IMR-90 (cell line): ENCODE measurements around the gene HSBP1L1. TPM values are rescaled to one million over a fixed set of nuclear protein-coding genes. Genes with fewer than 3 reads are reported as not detected.
A peak's percentile ranks its signal among the peaks of the same experiment; 100 is the strongest.

Experiments
- ATAC-seq: fragments of 200-7000 bp; cut with Tn5 transposase; 2 replicates; pipeline ENCODE4 v1.9.1; 2020; ENCODE audit warnings: low read depth, mild to moderate bottlenecking, moderate library complexity
- BruUV-seq: library from RNA; stranded (reverse); fragments of 400-500 nt; replicated peaks from 2 replicates; lab custom pipeline; 2021; lab: Mats Ljungman, UMichigan
- CTCF ChIA-PET: fragments of 300-600 bp; formaldehyde crosslinking; extraction: SDS; loops from one replicate; lab custom pipeline; 2021; ENCODE audit warnings: antibody characterized with exemption; lab: Yijun Ruan, JAX
- POLR2A ChIA-PET: fragments of 300-600 bp; sonication (Branson Sonifier 250); formaldehyde crosslinking; loops from one replicate; lab custom pipeline; 2022; ENCODE audit warnings: antibody characterized with exemption; ENCODE audit not compliant: unreplicated experiment; lab: Charles Lee
- DNase-seq: peaks from one replicate; pipeline ENCODE4 v3.0.0; 2013
- H2AFZ ChIP-seq: replicated peaks from 2 replicates; pipeline ENCODE3; 2013; ENCODE audit warnings: low read length, mild to moderate bottlenecking; ENCODE audit not compliant: poor library complexity
- H2AK5ac ChIP-seq: 2 replicates; pipeline ENCODE4 v1.6.1; 2013; ENCODE audit warnings: low read depth, low read length, inconsistent platforms
- H2AK9ac ChIP-seq: replicated peaks from 2 replicates; pipeline ENCODE3; 2013; ENCODE audit warnings: mild to moderate bottlenecking, low read depth, low read length, moderate library complexity; ENCODE audit not compliant: poor library complexity
- H2BK120ac ChIP-seq: 2 replicates; pipeline ENCODE4 v1.6.1; 2013; ENCODE audit warnings: low read depth, low read length, inconsistent platforms
- H2BK15ac ChIP-seq: 3 replicates; pipeline ENCODE4 v1.6.1; 2013; ENCODE audit warnings: low read depth, low read length, inconsistent platforms
- H2BK20ac ChIP-seq: 2 replicates; pipeline ENCODE4 v1.6.1; 2013; ENCODE audit warnings: low read depth, mild to moderate bottlenecking, inconsistent platforms, low read length, moderate library complexity
- H2BK5ac ChIP-seq: 2 replicates; pipeline ENCODE4 v1.6.1; 2013; ENCODE audit warnings: mild to moderate bottlenecking, low read depth, low read length, inconsistent platforms; ENCODE audit not compliant: poor library complexity, severe bottlenecking
- H3K14ac ChIP-seq: replicated peaks from 2 replicates; pipeline ENCODE4 v1.6.1; 2013; ENCODE audit warnings: low read depth, low read length, inconsistent platforms
- H3K18ac ChIP-seq: 2 replicates; pipeline ENCODE4 v1.6.1; 2013; ENCODE audit warnings: low read depth, low read length, control low read depth
- H3K23ac ChIP-seq: 2 replicates; pipeline ENCODE4 v1.6.1; 2013; ENCODE audit warnings: low read depth, low read length, inconsistent platforms
- H3K27ac ChIP-seq: 2 replicates; pipeline ENCODE4 v1.5.1; 2013; ENCODE audit warnings: mild to moderate bottlenecking, control low read depth, low read length; ENCODE audit not compliant: insufficient read depth
- H3K27me3 ChIP-seq: 2 replicates; pipeline ENCODE4 v1.6.1; 2013; ENCODE audit warnings: low read length; ENCODE audit not compliant: control insufficient read depth, insufficient read depth
- H3K36me3 ChIP-seq: 2 replicates; pipeline ENCODE4 v1.6.1; 2013; ENCODE audit warnings: low read length, mixed read lengths; ENCODE audit not compliant: control insufficient read depth, insufficient read depth
- H3K4ac ChIP-seq: 2 replicates; pipeline ENCODE4 v1.6.1; 2013; ENCODE audit warnings: low read depth, low read length, inconsistent platforms
- H3K4me1 ChIP-seq: 2 replicates; pipeline ENCODE4 v1.6.1; 2013; ENCODE audit warnings: low read length, mixed read lengths; ENCODE audit not compliant: control insufficient read depth, insufficient read depth
- H3K4me2 ChIP-seq: 2 replicates; pipeline ENCODE4 v1.6.1; 2013; ENCODE audit warnings: low read depth, mild to moderate bottlenecking, control low read depth, low read length, moderate library complexity
- H3K4me3 ChIP-seq: 2 replicates; pipeline ENCODE4 v1.5.1; 2013; ENCODE audit warnings: low read depth, mild to moderate bottlenecking, control low read depth, low read length, moderate library complexity; ENCODE audit not compliant: insufficient read depth
- H3K56ac ChIP-seq: 2 replicates; pipeline ENCODE4 v1.6.1; 2013; ENCODE audit warnings: low read length, inconsistent platforms; ENCODE audit not compliant: insufficient read depth; ENCODE audit errors: extremely low read depth
- H3K79me1 ChIP-seq, 2 experiments: 2 replicates each; pipeline ENCODE4 v1.6.1; 2013; ENCODE audit warnings: low read length in 2 of 2, inconsistent platforms in 1 of 2, low read depth in 1 of 2
- H3K9ac ChIP-seq: 2 replicates; pipeline ENCODE4 v1.6.1; 2013; ENCODE audit warnings: low read depth, low read length, control low read depth
- H3K9me1 ChIP-seq: 2 replicates; pipeline ENCODE4 v1.6.1; 2013; ENCODE audit warnings: low read length, inconsistent platforms; ENCODE audit not compliant: insufficient read depth
- H3K9me3 ChIP-seq: 2 replicates; pipeline ENCODE4 v1.6.1; 2013; ENCODE audit warnings: low read length; ENCODE audit not compliant: control insufficient read depth, insufficient read depth
- H4K20me1 ChIP-seq: 2 replicates; pipeline ENCODE4 v1.6.1; 2013; ENCODE audit warnings: low read length, inconsistent platforms; ENCODE audit not compliant: insufficient read depth
- H4K5ac ChIP-seq: 2 replicates; pipeline ENCODE4 v1.6.1; 2013; ENCODE audit warnings: mild to moderate bottlenecking, low read depth, low read length, control low read depth
- H4K8ac ChIP-seq, 2 experiments: 2 replicates each; pipeline ENCODE4 v1.6.1; 2013; ENCODE audit warnings: low read depth in 2 of 2, low read length in 2 of 2, control low read depth in 1 of 2, inconsistent platforms in 1 of 2
- H4K91ac ChIP-seq: 2 replicates; pipeline ENCODE4 v1.6.1; 2013; ENCODE audit warnings: low read depth, low read length, inconsistent platforms; ENCODE audit not compliant: insufficient read depth
- BHLHE40 ChIP-seq: fragments of 150-350 bp; IDR thresholded peaks from 2 replicates; pipeline ENCODE4 v1.6.1; 2016; ENCODE audit warnings: mild to moderate bottlenecking, low read depth, low read length
- CEBPB ChIP-seq: IDR thresholded peaks from 2 replicates; pipeline ENCODE4 v1.6.1; 2012; ENCODE audit warnings: low read depth, low read length, improper control_type of control experiment
- FOS ChIP-seq: fragments of 150-350 bp; IDR thresholded peaks from 2 replicates; pipeline ENCODE4 v1.6.1; 2016; ENCODE audit warnings: low read depth, low read length
- MAZ ChIP-seq: IDR thresholded peaks from 2 replicates; pipeline ENCODE4 v1.6.1; 2012; ENCODE audit warnings: low read depth, mild to moderate bottlenecking, low read length, improper control_type of control experiment, moderate library complexity, borderline replicate concordance
- NFE2L2 ChIP-seq: fragments of 150-350 bp; IDR thresholded peaks from 2 replicates; pipeline ENCODE4 v1.6.1; 2016; ENCODE audit warnings: low read depth, mild to moderate bottlenecking, low read length
- POLR2A ChIP-seq: IDR thresholded peaks from 2 replicates; pipeline ENCODE4 v1.6.1; 2012; ENCODE audit warnings: mild to moderate bottlenecking, low read depth, low read length
- RCOR1 ChIP-seq: IDR thresholded peaks from 2 replicates; pipeline ENCODE4 v1.6.1; 2012; ENCODE audit warnings: mild to moderate bottlenecking, low read length, improper control_type of control experiment; ENCODE audit not compliant: insufficient replicate concordance
- WGBS, 2 experiments: methylation state at CpG; one replicate each; pipeline versions ENCODE4 v1.1.5 to v1.1.7; 2013; ENCODE audit warnings: missing lambda C conversion rate in 2 of 2; ENCODE audit not compliant: insufficient read length in 1 of 2; ENCODE audit errors: extremely low coverage in 2 of 2; 5-methylcytosine and 5-hydroxymethylcytosine counted together
- dilution Hi-C: fragments of 300-500 bp; cut with HindIII; formaldehyde crosslinking; loops from one replicate; pipeline ENCODE4 v1.14.3; 2018; ENCODE audit warnings: low sequenced_read_pairs; ENCODE audit not compliant: unreplicated experiment
- in situ Hi-C: fragments of 300-500 bp; cut with MboI; formaldehyde crosslinking; loops from 3 replicates; pipeline ENCODE4 v1.14.3; 2019; ENCODE audit warnings: low sequenced_read_pairs, inconsistent platforms, mixed read lengths
- intact Hi-C: fragments of 100-400 bp; cut with micrococcal nuclease; formaldehyde crosslinking; loops from 2 replicates; pipeline ENCODE4 v1.10.0; 2022
- polyA plus RNA-seq, 3 experiments: library from polyadenylated mRNA; depleted of rRNA; stranded (reverse); fragments of >200 nt; gene quantifications; 2 replicates each; pipeline ENCODE4 v1.2.3, GENCODE V29; 2012; ENCODE audit warnings: low replicate concordance in 1 of 3
- total RNA-seq: library from RNA; depleted of rRNA; stranded (reverse); fragments of >200 nt; gene quantifications from 2 replicates; pipeline ENCODE4 v1.2.3, GENCODE V29; 2012
- TF ChIP-seq, protein P1 (sequence below): fragments of 150-350 bp; IDR thresholded peaks from 2 replicates; pipeline ENCODE4 v1.6.1; 2017; ENCODE audit warnings: mild to moderate bottlenecking, antibody characterized with exemption, low read length, low read depth
- TF ChIP-seq, protein P2 (sequence below): fragments of 150-350 bp; IDR thresholded peaks from 2 replicates; pipeline ENCODE4 v1.6.1; 2016; ENCODE audit warnings: low read depth, mild to moderate bottlenecking, low read length, moderate library complexity, borderline replicate concordance

The HSBP1L1 gene
- total and polyA plus RNA-seq, 2 of the 4 experiments (the other 2 are of a cell fraction), result 8.6 to 18.0 TPM

DNA sequence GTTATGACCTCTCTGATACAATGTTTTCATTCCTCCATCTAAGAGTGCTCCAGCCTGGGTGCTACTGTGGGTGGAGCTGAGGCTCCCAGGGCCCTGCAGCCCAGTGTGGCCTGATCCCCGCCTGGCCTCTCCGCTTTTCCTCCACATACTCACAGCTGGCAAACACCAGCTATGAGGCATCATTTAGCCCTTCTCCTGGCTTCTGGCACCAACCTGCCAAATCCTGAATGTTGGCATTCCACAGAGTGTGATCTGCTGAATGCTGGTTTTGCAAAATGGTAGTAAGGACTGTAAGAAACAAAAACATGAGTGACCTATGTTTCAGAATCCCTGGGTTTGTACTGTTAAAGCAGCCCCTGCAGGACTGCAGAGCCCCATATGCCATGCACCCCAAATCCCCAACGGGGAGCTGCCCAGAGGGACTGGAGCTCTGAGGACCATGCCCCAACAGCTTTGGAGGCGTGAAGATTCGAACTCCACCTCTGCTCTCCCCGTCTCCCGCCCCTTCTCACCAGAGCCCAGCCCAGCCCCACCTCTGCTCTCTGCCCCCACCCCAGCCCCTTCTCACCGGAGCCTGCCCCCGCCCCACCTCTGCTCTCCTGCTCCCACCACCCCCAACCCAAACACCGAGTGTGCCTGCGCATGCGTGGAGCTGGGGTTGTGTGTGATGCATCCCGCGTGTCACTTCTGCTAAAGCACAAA is 17.2 kb upstream of the HSBP1L1 start:
- Histone ChIP-seq H2AK9ac (peak overlapping the region; percentile 24), H3K27me3 (no peaks in the 10 kb centered on the region), H4K91ac (no peak overlapping the region), H2BK120ac (no peak overlapping the region), H3K36me3 (peaks cover 32% of the 10 kb centered on the region), H4K20me1 (peaks cover 66% of the 10 kb centered on the region), H3K27ac (no peak overlapping the region), H3K56ac (no peak overlapping the region), H3K4me3 (no peak overlapping the region), H3K18ac (no peak overlapping the region), H4K8ac (no peak overlapping the region), H2AK5ac (no peak overlapping the region), H2BK5ac (no peak overlapping the region), H3K9me1 (peaks cover 21% of the 10 kb centered on the region), H3K79me1 (peaks cover 15 to 82% of the 10 kb centered on the region in 2 experiments), H3K14ac (no peak overlapping the region), H3K23ac (peak overlapping the region; percentile 4; the same call in 1 of the 2 replicates), H2BK15ac (no peak overlapping the region), H3K9ac (no peak overlapping the region), H3K4me1 (peaks cover 14% of the 10 kb centered on the region), H3K4ac (no peak overlapping the region), H3K9me3 (no peaks in the 10 kb centered on the region), H2AFZ (peak overlapping the region; percentile 11), H2BK20ac (no peak overlapping the region), H4K5ac (no peak overlapping the region), H3K4me2 (no peak overlapping the region)
- 0 out of 2 replicates have a peak, but pooled peaks have one; percentile 3 for ATAC-seq
- ChIA-PET POLR2A (no interaction called here), CTCF (no interaction called here)
- DNase-seq, result peak; percentile 45
- WGBS, 2 experiments, result 93% methylated on average over 2 of the region's 14 CpGs; no CpG with 5 or more reads in 1 of the 2 experiments
- dilution Hi-C loops (no loop called here), intact Hi-C loops (no loop called here), in situ Hi-C loops (no loop called here)
- TF ChIP-seq POLR2A (no peak), BHLHE40 (no peak), FOS (no peak), CEBPB (no peak), MAZ (no peak), RCOR1 (no peak), NFE2L2 (no peak)
- TF ChIP-seq, protein P1, sequence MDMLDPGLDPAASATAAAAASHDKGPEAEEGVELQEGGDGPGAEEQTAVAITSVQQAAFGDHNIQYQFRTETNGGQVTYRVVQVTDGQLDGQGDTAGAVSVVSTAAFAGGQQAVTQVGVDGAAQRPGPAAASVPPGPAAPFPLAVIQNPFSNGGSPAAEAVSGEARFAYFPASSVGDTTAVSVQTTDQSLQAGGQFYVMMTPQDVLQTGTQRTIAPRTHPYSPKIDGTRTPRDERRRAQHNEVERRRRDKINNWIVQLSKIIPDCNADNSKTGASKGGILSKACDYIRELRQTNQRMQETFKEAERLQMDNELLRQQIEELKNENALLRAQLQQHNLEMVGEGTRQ, result no peak
- TF ChIP-seq, protein P2, sequence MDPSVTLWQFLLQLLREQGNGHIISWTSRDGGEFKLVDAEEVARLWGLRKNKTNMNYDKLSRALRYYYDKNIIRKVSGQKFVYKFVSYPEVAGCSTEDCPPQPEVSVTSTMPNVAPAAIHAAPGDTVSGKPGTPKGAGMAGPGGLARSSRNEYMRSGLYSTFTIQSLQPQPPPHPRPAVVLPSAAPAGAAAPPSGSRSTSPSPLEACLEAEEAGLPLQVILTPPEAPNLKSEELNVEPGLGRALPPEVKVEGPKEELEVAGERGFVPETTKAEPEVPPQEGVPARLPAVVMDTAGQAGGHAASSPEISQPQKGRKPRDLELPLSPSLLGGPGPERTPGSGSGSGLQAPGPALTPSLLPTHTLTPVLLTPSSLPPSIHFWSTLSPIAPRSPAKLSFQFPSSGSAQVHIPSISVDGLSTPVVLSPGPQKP, result no peak
- BruUV-seq, result no TSS peak
